Mesothelial cell of epicardium (in vitro differentiated cells): ENCODE results near the gene OR4S1. TPM values are rescaled to one million over a fixed set of nuclear protein-coding genes. Genes with fewer than 3 reads are reported as not detected.
"Not testable (repeated sequence)": the region's sequence is repeated elsewhere in the genome, so short reads cannot be mapped to it uniquely, and the experiment has no call there.

ENCODE experiments used
- DNase-seq, 2 experiments: peaks; one replicate each; pipeline ENCODE4 v3.0.0; 2021; ENCODE audit warnings: low spot score in 2 of 2; ENCODE audit not compliant: unreplicated experiment in 2 of 2
- H3K27ac Mint-ChIP-seq: 2 replicates; pipeline ENCODE4 v1.8.0; 2021; ENCODE audit warnings: mixed read lengths
- H3K27me3 Mint-ChIP-seq: 2 replicates; pipeline ENCODE4 v1.8.0; 2021; ENCODE audit warnings: low read depth, mixed read lengths
- H3K36me3 Mint-ChIP-seq: 2 replicates; pipeline ENCODE4 v1.8.0; 2021; ENCODE audit warnings: mixed read lengths
- H3K4me1 Mint-ChIP-seq: 2 replicates; pipeline ENCODE4 v1.8.0; 2021; ENCODE audit warnings: mixed read lengths
- H3K4me3 Mint-ChIP-seq: 2 replicates; pipeline ENCODE4 v1.8.0; 2021; ENCODE audit warnings: mild to moderate bottlenecking, moderate library complexity, mixed read lengths
- H3K9me3 Mint-ChIP-seq: 2 replicates; pipeline ENCODE4 v1.8.0; 2021; ENCODE audit warnings: mixed read lengths
- CTCF ChIP-seq: fragments of 200-600 bp; sonication (generic); IDR thresholded peaks from one replicate; pipeline ENCODE4 v1.5.0; 2021; ENCODE audit warnings: antibody characterized with exemption; ENCODE audit not compliant: unreplicated experiment
- total RNA-seq: library from RNA; stranded (reverse); gene quantifications from 3 replicates; pipeline ENCODE4 v1.2.1, GENCODE V29; 2021

The OR4S1 gene
- total RNA-seq, 1 donor from 2014 or later = not detected

DNA sequence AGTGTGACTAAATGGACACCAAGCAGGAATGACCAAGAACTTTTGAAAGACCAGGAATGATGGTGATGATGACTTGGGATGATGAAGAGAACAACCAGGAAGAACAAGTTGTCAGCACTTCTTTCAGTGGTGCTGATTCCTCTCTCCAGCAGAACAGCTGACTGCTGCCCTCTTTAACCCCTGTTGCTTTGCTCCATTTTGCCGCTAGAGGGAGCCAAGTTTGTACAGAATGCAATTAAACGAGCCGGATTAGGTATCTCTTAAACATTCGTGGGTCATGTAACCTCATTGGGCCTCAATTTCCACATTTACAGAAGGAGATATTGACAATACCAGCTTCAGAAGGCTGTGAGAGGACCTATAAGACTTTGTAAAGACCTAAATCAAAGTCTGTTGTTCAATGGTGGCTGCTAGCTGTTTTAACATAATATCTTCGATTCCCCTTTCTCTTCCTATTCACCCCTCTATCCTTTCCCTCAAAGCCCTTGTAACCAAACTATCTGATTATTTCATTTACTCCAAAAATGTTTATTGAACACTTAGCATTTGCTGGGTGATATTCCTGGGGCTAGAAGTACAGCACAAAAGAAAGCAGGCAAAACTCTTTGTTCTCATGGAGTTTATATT is 1.9 kb downstream of the OR4S1 start:
- Mint-ChIP-seq H3K4me3 (no peak overlapping the region), H3K27me3 (no peaks in the 10 kb centered on the region), H3K27ac (no peak overlapping the region), H3K9me3 (peaks cover 78% of the 10 kb centered on the region), H3K36me3 (no peaks in the 10 kb centered on the region), H3K4me1 (no peaks in the 10 kb centered on the region)
- DNase-seq = no peak
- TF ChIP-seq CTCF = peak; percentile 19

DNA sequence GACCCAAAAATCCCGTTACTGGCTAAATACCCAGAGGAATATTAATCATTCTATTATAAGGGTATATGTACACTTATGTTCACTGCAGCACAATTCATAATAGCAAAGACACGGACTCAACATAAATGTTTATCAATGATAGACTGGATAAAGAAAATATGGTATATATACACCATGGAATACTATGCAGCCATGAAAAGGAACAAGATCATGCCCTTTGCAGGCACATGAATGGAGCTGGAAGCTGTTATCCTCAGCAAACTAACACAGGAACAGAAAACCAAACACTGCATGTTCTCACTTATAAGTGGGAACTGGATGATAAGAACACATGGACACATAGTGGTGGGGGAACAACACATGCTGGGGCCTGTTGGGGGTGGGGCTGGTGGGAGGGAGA is 7.6 kb downstream of the OR4S1 start:
- not testable (repeated sequence) for H3K4me3 Mint-ChIP-seq, H3K4me1 Mint-ChIP-seq, H3K27ac Mint-ChIP-seq, H3K36me3 Mint-ChIP-seq, H3K27me3 Mint-ChIP-seq, DNase-seq
- H3K9me3 Mint-ChIP-seq = peaks cover 66% of the 10 kb centered on the region

DNA sequence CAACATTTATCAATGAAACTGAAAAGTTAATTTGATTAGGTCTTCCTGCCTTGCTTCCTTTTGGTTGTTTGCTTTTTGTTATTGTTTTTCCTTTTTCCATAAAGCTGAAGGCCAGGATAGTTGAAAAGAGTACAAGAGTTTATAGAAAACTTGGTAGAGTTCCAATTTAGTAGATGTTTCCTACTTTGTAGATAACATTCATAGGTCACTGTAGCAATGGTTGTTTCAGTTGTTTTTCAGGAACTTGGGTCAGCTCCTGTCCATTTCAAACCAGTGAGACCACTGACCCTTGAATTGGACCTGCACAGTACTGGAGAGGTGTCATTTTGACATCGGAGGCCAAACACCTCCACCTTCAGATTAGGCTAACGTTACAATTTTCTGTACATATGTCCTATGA is 13.8 kb downstream of the OR4S1 start:
- not testable (repeated sequence) for H3K4me3 Mint-ChIP-seq, H3K27me3 Mint-ChIP-seq, DNase-seq, H3K27ac Mint-ChIP-seq, H3K4me1 Mint-ChIP-seq, H3K36me3 Mint-ChIP-seq
- H3K9me3 Mint-ChIP-seq = peaks cover 75% of the 10 kb centered on the region

DNA sequence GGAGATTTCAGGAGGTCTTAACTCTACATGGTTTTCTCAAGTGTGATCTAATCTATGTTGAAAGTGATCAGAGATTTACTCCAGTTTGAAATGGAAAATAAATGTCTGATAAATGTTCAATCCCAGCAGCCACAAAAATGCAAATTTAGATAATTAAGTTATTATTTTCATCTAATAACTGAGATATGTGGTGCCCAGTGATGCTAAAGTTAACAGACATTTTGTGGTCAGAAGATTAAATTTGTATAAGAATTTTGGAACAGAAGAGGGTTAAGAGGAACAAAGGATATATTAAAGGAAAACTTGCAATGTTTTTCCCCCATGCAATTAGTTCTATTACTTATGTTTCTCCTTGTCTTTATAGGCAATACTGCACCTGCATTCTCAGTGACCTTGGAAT is 18.6 kb downstream of the OR4S1 start, which contains the start of gene OR4C3:
TSS of gene OR4C3 (plus strand) at position 301 of the 400 bp plus-strand sequence. CDS start 102 bp downstream, outside the sequence.
- H3K4me1 Mint-ChIP-seq, H3K27me3 Mint-ChIP-seq, DNase-seq, H3K36me3 Mint-ChIP-seq, H3K4me3 Mint-ChIP-seq, H3K27ac Mint-ChIP-seq: not testable (repeated sequence)
- H3K9me3 Mint-ChIP-seq = peaks cover 75% of the 10 kb centered on the region

DNA sequence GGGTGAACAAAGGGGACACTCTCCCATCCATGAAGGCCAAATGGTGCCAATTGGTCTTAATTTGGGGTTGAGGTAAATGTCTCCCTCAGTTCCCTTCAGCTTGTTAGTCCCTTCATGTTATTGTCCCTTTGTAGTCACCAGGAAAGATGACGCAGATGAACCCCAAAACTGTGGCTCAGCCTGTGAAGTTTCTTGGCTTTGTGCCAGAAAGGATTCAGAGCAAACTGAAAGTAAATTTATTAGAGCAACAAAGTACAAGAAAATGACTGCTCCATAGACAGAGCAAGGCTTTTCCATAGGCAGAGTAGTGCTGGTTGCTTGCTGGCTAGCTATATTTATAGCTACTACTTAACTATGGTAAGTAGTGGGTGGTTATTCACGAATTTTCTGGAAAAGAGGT is 35.4 kb downstream of the OR4S1 start:
- no peaks in the 10 kb centered on the region for H3K4me1 Mint-ChIP-seq
- H3K9me3 Mint-ChIP-seq = peaks cover 55% of the 10 kb centered on the region
- H3K27me3 Mint-ChIP-seq = no peaks in the 10 kb centered on the region
- H3K4me3 Mint-ChIP-seq = no peak overlapping the region
- TF ChIP-seq CTCF = no peak
- H3K27ac Mint-ChIP-seq = no peak overlapping the region
- DNase-seq = no peak
- H3K36me3 Mint-ChIP-seq = peaks cover 3% of the 10 kb centered on the region

DNA sequence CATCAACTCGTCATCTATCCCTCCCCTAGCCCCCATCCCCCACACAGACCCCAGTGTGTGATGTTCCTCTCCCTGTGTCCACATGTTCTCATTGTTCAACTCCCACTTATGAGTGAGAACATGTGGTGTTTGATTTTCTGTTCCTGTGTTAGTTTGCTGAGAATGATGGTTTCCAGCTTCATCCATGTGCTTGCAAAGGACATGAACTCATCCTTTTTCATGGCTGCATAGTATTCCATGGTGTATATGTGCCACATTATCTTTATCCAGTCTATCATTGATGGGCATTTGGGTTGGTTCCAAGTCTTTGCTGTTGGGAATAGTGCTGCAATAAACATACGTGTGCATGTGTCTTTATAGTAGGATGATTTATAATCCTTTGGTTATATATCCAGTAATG is 36.5 kb downstream of the OR4S1 start:
- not testable (repeated sequence) for H3K4me3 Mint-ChIP-seq, H3K27ac Mint-ChIP-seq, H3K4me1 Mint-ChIP-seq, DNase-seq, H3K27me3 Mint-ChIP-seq, H3K36me3 Mint-ChIP-seq
- peaks cover 47% of the 10 kb centered on the region for H3K9me3 Mint-ChIP-seq

- not testable (repeated sequence) for H3K36me3 Mint-ChIP-seq, DNase-seq, H3K27me3 Mint-ChIP-seq, H3K27ac Mint-ChIP-seq, H3K4me1 Mint-ChIP-seq, H3K4me3 Mint-ChIP-seq
- peaks cover 40% of the 10 kb centered on the region for H3K9me3 Mint-ChIP-seq
Observed at GRCh38 chr11:48346286-48346685, 40.3 kb downstream of the OR4S1 start.

DNA sequence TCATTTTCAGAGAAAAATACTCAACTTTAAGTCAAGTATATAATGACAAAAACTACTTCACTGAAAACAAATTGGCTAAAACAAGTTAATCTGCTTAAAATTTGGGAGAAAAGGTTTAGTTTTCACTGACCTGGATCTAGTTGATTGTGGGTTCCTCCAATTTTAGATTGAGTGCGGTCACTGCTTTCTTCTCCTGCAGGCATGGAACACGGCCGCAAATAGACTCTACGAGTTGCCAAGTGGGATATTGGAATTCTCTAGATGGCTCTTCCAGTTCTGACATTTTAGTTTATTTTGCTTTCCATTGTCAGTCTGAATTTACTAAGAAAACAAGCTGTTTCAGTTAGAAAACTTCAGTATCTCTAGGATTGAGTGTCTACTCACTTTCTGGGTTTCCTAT is 48.0 kb downstream of the OR4S1 start:
- Mint-ChIP-seq H3K4me1 (no peaks in the 10 kb centered on the region), H3K9me3 (peaks cover 58% of the 10 kb centered on the region), H3K27ac (no peak overlapping the region)

More for the DNA sequence above, 48.0 kb downstream of the OR4S1 start:
- H3K36me3 Mint-ChIP-seq = no peaks in the 10 kb centered on the region
- no peak for DNase-seq
- TF ChIP-seq CTCF = no peak
- no peaks in the 10 kb centered on the region for H3K27me3 Mint-ChIP-seq
- H3K4me3 Mint-ChIP-seq = no peak overlapping the region
